Suprapubic skin (tissue), 3 donors: Measurements from ENCODE around the gene WDR7.

Source experiments
- EP300 ChIP-seq: sonication (generic); formaldehyde crosslinking; IDR thresholded peaks from one replicate; pipeline ENCODE4 v1.6.1; 2017; ENCODE audit warnings: antibody characterized with exemption
- POLR2A ChIP-seq, 2 donors: fragments of 450-650 bp; IDR thresholded peaks; one replicate each; pipeline ENCODE4 v1.6.1; 2017; ENCODE audit warnings: antibody characterized with exemption in 2 of 2, mild to moderate bottlenecking in 2 of 2, moderate library complexity in 2 of 2
- TF ChIP-seq, protein P1 (sequence below), 2 donors: fragments of 200-600 bp in 1 of 2; fragments of 450-650 bp in 1 of 2; sonication (generic) in 1 of 2; IDR thresholded peaks; one replicate each; pipeline ENCODE4 v1.5.1; 2016 to 2019; ENCODE audit warnings: antibody characterized with exemption in 2 of 2, mild to moderate bottlenecking in 1 of 2, moderate library complexity in 1 of 2

GRCh38 chr18:56897122-56897521, 246.0 kb downstream of the WDR7 start:
- TF ChIP-seq, protein P1, sequence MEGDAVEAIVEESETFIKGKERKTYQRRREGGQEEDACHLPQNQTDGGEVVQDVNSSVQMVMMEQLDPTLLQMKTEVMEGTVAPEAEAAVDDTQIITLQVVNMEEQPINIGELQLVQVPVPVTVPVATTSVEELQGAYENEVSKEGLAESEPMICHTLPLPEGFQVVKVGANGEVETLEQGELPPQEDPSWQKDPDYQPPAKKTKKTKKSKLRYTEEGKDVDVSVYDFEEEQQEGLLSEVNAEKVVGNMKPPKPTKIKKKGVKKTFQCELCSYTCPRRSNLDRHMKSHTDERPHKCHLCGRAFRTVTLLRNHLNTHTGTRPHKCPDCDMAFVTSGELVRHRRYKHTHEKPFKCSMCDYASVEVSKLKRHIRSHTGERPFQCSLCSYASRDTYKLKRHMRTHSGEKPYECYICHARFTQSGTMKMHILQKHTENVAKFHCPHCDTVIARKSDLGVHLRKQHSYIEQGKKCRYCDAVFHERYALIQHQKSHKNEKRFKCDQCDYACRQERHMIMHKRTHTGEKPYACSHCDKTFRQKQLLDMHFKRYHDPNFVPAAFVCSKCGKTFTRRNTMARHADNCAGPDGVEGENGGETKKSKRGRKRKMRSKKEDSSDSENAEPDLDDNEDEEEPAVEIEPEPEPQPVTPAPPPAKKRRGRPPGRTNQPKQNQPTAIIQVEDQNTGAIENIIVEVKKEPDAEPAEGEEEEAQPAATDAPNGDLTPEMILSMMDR (IDR thresholded peaks at IDR 0.05), result no peak
- TF ChIP-seq POLR2A (IDR thresholded peaks at IDR 0.05), result no peak
- TF ChIP-seq EP300, result no peak
